ENCODE results near the gene TOM1.

DNA sequence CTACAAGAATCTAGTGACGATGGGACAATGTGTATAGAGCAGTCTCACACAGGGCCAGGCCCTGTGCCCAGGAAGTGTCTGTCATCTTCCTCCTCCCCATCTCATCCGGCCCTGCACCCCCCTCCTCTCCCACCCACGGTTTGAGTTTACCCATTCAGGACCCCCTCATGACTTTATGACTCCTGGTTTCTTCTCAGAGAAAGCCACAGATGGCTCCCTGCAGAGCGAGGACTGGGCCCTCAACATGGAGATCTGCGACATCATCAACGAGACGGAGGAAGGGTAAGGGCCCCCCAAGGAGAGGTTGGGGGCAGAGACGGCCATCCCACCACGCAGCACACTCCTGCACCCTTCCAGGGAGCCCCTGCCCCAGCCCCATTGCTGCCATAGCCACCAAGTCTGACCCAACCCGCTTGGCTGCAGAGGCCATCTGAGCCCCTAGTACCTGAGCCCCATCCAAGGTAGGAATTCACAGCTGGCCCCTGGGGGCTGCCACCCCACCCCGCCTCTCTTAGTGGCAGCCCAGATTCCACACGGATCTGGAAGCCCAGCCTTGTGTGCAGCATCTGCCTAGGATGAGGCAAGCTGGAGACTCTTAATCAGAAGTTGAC lies 18.1 kb downstream of the TOM1 start:
- TF ChIP-seq, protein P1, sequence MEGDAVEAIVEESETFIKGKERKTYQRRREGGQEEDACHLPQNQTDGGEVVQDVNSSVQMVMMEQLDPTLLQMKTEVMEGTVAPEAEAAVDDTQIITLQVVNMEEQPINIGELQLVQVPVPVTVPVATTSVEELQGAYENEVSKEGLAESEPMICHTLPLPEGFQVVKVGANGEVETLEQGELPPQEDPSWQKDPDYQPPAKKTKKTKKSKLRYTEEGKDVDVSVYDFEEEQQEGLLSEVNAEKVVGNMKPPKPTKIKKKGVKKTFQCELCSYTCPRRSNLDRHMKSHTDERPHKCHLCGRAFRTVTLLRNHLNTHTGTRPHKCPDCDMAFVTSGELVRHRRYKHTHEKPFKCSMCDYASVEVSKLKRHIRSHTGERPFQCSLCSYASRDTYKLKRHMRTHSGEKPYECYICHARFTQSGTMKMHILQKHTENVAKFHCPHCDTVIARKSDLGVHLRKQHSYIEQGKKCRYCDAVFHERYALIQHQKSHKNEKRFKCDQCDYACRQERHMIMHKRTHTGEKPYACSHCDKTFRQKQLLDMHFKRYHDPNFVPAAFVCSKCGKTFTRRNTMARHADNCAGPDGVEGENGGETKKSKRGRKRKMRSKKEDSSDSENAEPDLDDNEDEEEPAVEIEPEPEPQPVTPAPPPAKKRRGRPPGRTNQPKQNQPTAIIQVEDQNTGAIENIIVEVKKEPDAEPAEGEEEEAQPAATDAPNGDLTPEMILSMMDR (IDR thresholded peaks at IDR 0.05), result no peak
- TF ChIP-seq POLR2A (IDR thresholded peaks at IDR 0.05), result no peak

Data from ovary (tissue), 3 donors.